Stomach smooth muscle (tissue), 2 donors: ENCODE results near the gene COL4A2.
A peak's percentile ranks its signal among the peaks of the same experiment; 100 is the strongest.

ENCODE experiments used
- H3K27ac ChIP-seq: one replicate; pipeline ENCODE4 v1.7.0; 2013; ENCODE audit warnings: mild to moderate bottlenecking, low read length, inconsistent platforms
- H3K27me3 ChIP-seq, 2 donors: one replicate each; pipeline ENCODE4 v1.7.0; 2013; ENCODE audit warnings: low read length in 2 of 2; ENCODE audit not compliant: insufficient read depth in 2 of 2, control insufficient read depth in 1 of 2
- H3K36me3 ChIP-seq, 2 donors: one replicate each; pipeline ENCODE4 v1.7.0; 2013; ENCODE audit warnings: low read length in 2 of 2; ENCODE audit not compliant: control insufficient read depth in 2 of 2, insufficient read depth in 2 of 2
- H3K4me1 ChIP-seq: one replicate; pipeline ENCODE4 v1.7.0; 2013; ENCODE audit warnings: low read length; ENCODE audit not compliant: control insufficient read depth, insufficient read depth
- H3K4me3 ChIP-seq, 2 donors: one replicate each; pipeline ENCODE4 v1.7.0; 2013; ENCODE audit warnings: low read length in 2 of 2
- H3K9ac ChIP-seq, 2 donors: one replicate each; pipeline ENCODE4 v1.7.0; 2013; ENCODE audit warnings: low read length in 2 of 2, mild to moderate bottlenecking in 1 of 2
- H3K9me3 ChIP-seq, 2 donors: one replicate each; pipeline ENCODE4 v1.7.0; 2013; ENCODE audit warnings: low read length in 2 of 2; ENCODE audit not compliant: control insufficient read depth in 2 of 2
- donor health status: healthy.
- donor health status: Pancreatic carcinoma.

COL4A2 gene

GRCh38 chr13:110330491-110331011, 23.5 kb downstream of the COL4A2 start:
- Histone ChIP-seq H3K4me1 (peaks cover 80% of the 10 kb centered on the region), H3K27ac (peak overlapping the region; percentile 100)

GRCh38 chr13:110331362-110331761, 24.3 kb downstream of the COL4A2 start:
- peak overlapping the region; percentile 100 for H3K27ac ChIP-seq
- H3K36me3 ChIP-seq = peaks cover 5 to 11% of the 10 kb centered on the region in 2 donors
- H3K9ac ChIP-seq = peak overlapping the region; percentile 37 to 55
- peaks cover 82% of the 10 kb centered on the region for H3K4me1 ChIP-seq
- H3K9me3 ChIP-seq = no peaks in the 10 kb centered on the region
- no peaks in the 10 kb centered on the region for H3K27me3 ChIP-seq
- peak overlapping the region in 1 of 2 donors; percentile 36 for H3K4me3 ChIP-seq

More at GRCh38 chr13:110330491-110331011, 23.5 kb downstream of the COL4A2 start:
- H3K9me3 ChIP-seq = no peaks in the 10 kb centered on the region
- no peaks in the 10 kb centered on the region for H3K27me3 ChIP-seq
- peak overlapping the region; percentile 41 to 58 for H3K4me3 ChIP-seq
- H3K9ac ChIP-seq = peak overlapping the region; percentile 44 to 80
- H3K36me3 ChIP-seq = peaks cover 5 to 11% of the 10 kb centered on the region in 2 donors

GRCh38 chr13:110332750-110333149, 25.7 kb downstream of the COL4A2 start:
- H3K9me3 ChIP-seq = no peaks in the 10 kb centered on the region
- no peak overlapping the region for H3K4me3 ChIP-seq
- peaks cover 82% of the 10 kb centered on the region for H3K4me1 ChIP-seq
- H3K9ac ChIP-seq = no peak overlapping the region
- H3K27me3 ChIP-seq = no peaks in the 10 kb centered on the region
- peaks cover 5 to 8% of the 10 kb centered on the region in 2 donors for H3K36me3 ChIP-seq
- H3K27ac ChIP-seq = peak overlapping the region; percentile 100

DNA sequence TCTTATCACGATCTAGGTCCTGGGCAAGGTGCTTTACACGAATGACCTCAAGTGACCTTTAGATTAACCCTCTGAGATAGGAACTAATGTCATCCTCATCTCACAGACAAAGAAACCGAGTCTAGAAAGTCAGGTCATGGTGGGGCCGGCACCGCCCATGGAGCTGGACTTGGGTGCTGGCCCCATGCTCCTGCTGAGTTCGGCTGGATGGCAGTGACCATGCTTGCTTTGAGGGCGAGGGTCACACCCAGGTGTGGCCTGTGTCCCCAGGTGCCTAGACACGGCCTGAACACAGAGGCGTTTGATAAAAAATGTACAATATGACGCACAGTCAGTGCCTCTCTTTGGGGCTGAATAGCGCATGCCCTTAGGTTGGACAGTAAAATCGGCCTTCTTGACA, 26.8 kb downstream of the COL4A2 start:
- Histone ChIP-seq H3K27ac (peak overlapping the region; percentile 100), H3K9me3 (no peaks in the 10 kb centered on the region), H3K4me1 (peaks cover 86% of the 10 kb centered on the region)

DNA sequence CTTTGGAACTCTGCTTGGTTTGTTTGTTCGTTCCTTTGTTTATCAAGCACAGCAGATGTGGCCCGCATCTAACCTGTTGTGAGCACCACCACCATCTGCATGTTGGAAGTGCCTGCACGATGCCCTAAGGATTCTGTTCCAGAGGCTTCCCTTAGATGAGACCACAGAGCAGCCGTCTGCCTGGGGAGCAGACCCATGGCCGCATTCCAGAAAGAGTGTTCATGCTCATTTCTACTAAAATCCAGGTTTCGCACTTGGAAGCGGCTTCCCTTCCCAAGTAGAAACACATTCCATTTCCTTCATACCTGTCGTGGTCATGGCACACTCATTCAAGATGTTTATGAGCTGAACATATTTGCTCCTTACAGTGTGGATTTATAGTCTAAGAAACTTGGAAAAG, 27.2 kb downstream of the COL4A2 start:
- peak overlapping the region; percentile 100 for H3K27ac ChIP-seq
- no peak overlapping the region for H3K4me3 ChIP-seq
- peaks cover 86% of the 10 kb centered on the region for H3K4me1 ChIP-seq
- H3K27me3 ChIP-seq = no peaks in the 10 kb centered on the region
- no peaks in the 10 kb centered on the region for H3K9me3 ChIP-seq
- H3K9ac ChIP-seq = peak overlapping the region in 1 of 2 donors; percentile 0
- peaks cover 5 to 8% of the 10 kb centered on the region in 2 donors for H3K36me3 ChIP-seq

More for the DNA sequence above, 26.8 kb downstream of the COL4A2 start:
- H3K9ac ChIP-seq = peak overlapping the region in 1 of 2 donors; percentile 0
- no peak overlapping the region for H3K4me3 ChIP-seq
- no peaks in the 10 kb centered on the region for H3K27me3 ChIP-seq
- H3K36me3 ChIP-seq = peaks cover 5 to 8% of the 10 kb centered on the region in 2 donors

DNA sequence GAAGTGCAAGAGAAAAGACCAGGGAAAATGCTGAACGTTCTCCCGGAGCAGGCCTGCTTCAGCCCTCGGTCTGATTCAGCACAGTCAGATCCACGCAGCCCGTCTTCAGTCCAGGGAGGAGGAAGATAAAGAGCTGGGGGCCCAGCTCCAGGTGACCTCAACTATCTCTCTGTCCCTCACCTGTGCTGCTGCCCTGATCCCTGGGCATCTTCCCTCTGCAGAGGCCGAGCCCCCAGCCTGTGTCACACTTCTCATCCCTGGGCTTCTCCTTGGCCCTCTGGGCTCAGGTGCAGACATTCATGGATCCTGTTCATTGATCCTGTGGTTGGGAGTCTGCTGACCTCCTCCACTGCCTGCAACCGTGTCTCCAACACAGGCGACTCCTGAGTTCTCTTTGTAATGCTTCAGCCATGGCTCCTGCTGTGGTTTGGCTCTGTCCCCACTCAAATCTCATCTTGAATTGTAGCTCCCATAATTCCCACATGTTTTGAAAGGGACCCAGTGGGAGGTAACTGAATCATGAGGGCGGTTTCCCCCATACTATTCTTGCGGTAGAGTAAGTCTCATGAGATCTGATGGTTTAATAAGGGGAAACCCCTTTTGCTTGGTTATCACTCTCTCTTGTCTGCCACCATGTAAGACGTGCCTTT, 27.9 kb downstream of the COL4A2 start:
- peaks cover 86% of the 10 kb centered on the region for H3K4me1 ChIP-seq
- no peaks in the 10 kb centered on the region for H3K27me3 ChIP-seq
- H3K27ac ChIP-seq = peak overlapping the region; percentile 100
- H3K9ac ChIP-seq = no peak overlapping the region
- no peaks in the 10 kb centered on the region for H3K9me3 ChIP-seq
- H3K4me3 ChIP-seq = no peak overlapping the region
- peaks cover 0 to 6% of the 10 kb centered on the region in 2 donors for H3K36me3 ChIP-seq

DNA sequence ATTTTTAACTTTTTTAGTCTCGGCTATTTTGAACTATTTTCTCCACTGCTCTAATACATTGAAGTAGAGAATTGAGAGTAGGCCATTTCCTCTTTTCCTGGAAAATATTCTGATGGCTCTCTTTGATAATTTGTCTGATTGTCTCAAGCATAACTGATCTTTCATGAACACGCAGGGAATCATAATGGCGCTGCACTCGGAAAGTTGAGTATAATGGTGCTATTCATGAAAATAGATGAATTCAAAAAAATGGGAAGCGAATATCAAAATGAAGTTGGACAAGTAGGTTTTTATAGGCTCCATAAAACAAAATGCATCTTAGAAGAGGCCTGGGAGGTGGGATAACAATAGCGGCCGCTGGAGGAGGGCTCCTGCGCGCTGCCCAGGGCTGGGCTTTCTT, 29.0 kb downstream of the COL4A2 start:
- peaks cover 89% of the 10 kb centered on the region for H3K4me1 ChIP-seq

GRCh38 chr13:110336681-110337080, 29.6 kb downstream of the COL4A2 start:
- H3K9me3 ChIP-seq = no peaks in the 10 kb centered on the region
- H3K27ac ChIP-seq = peak overlapping the region; percentile 100
- peak overlapping the region; percentile 22 to 40 for H3K4me3 ChIP-seq
- H3K36me3 ChIP-seq = peaks cover 0 to 6% of the 10 kb centered on the region in 2 donors
- no peaks in the 10 kb centered on the region for H3K27me3 ChIP-seq
- H3K9ac ChIP-seq = peak overlapping the region; percentile 73 to 85
- peaks cover 89% of the 10 kb centered on the region for H3K4me1 ChIP-seq

More for the DNA sequence above, 29.0 kb downstream of the COL4A2 start:
- H3K4me3 ChIP-seq = no peak overlapping the region
- peak overlapping the region; percentile 100 for H3K27ac ChIP-seq
- H3K36me3 ChIP-seq = peaks cover 0 to 6% of the 10 kb centered on the region in 2 donors
- H3K9ac ChIP-seq = peak overlapping the region in 1 of 2 donors; percentile 85
- no peaks in the 10 kb centered on the region for H3K27me3 ChIP-seq
- H3K9me3 ChIP-seq = no peaks in the 10 kb centered on the region

GRCh38 chr13:110337247-110337646, 30.2 kb downstream of the COL4A2 start:
- peaks cover 94% of the 10 kb centered on the region for H3K4me1 ChIP-seq

DNA sequence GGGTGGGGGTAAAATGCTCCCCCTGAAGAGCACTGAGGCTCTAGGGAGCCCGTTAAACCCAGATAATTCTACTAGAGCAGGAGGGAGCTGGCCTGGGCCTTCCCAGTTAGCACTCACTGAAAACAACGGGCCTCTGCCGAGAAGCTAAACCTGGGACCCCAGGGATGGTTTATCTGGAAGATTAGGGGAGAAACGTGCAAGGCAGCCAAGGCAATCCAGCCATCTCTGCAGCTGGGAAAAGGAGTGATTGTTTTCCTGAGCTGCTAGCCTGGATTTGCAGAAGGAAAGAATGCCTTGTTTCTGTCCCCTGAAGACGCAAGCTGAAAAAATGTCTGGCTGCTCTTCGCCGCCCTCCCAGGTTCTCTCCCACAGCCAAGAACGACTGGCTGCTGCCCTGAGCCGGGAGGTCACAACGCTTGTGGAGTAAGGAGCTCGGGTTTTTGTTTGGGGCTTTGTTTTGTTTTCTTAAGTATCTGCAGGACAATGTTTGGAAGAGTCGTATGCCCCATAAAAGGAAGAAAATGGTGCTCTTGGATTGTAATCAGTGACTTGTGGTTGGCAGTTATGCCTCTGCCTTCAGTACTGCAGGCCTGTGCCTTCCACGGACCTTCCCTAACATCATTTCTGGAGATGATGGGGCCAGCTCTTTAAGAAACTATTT, 31.5 kb downstream of the COL4A2 start:
- Histone ChIP-seq H3K4me1 (peaks cover 98% of the 10 kb centered on the region), H3K9ac (peak overlapping the region; percentile 66 to 85), H3K4me3 (peak overlapping the region in 1 of 2 donors; percentile 54), H3K9me3 (no peaks in the 10 kb centered on the region), H3K27ac (peak overlapping the region; percentile 100), H3K36me3 (peaks cover 0 to 6% of the 10 kb centered on the region in 2 donors), H3K27me3 (no peaks in the 10 kb centered on the region)

More at GRCh38 chr13:110337247-110337646, 30.2 kb downstream of the COL4A2 start:
- peak overlapping the region; percentile 22 to 40 for H3K4me3 ChIP-seq
- H3K36me3 ChIP-seq = peaks cover 0 to 6% of the 10 kb centered on the region in 2 donors
- H3K9me3 ChIP-seq = no peaks in the 10 kb centered on the region
- peak overlapping the region; percentile 73 to 85 for H3K9ac ChIP-seq
- no peaks in the 10 kb centered on the region for H3K27me3 ChIP-seq
- H3K27ac ChIP-seq = peak overlapping the region; percentile 100
